Measurements from ENCODE around the gene SRSF3.
"Not testable (repeated sequence)": the region's sequence is repeated elsewhere in the genome, so short reads cannot be mapped to it uniquely, and the experiment has no call there.

The SRSF3 gene

GRCh38 chr6:36576578-36576977, 17.6 kb upstream of the SRSF3 start:
- DNase-seq, result no peak

- no peak for DNase-seq
These were observed 16.9 kb upstream of the SRSF3 start for GRCh38 chr6:36577301-36577700.

GRCh38 chr6:36578030-36578429, 16.1 kb upstream of the SRSF3 start:
- no peak for DNase-seq

GRCh38 chr6:36578431-36578830, 15.7 kb upstream of the SRSF3 start:
- DNase-seq, result no peak

GRCh38 chr6:36580184-36580526, 14.0 kb upstream of the SRSF3 start:
- DNase-seq, result no peak

GRCh38 chr6:36581716-36582115, 12.4 kb upstream of the SRSF3 start:
- no peak for DNase-seq

GRCh38 chr6:36586606-36587005, 7.6 kb upstream of the SRSF3 start:
- DNase-seq, result no peak

GRCh38 chr6:36589025-36589400, 5.1 kb upstream of the SRSF3 start:
- DNase-seq, result not testable (repeated sequence)

GRCh38 chr6:36590237-36590636, 3.9 kb upstream of the SRSF3 start:
- no peak for DNase-seq

GRCh38 chr6:36592221-36592655, 1.9 kb upstream of the SRSF3 start:
- DNase-seq, result peak; percentile 70

- DNase-seq, result peak; percentile 77
These were observed 563 bp upstream of the SRSF3 start for GRCh38 chr6:36593569-36594028.

- peak; percentile 37 for DNase-seq
These were observed 868 bp downstream of the SRSF3 start for GRCh38 chr6:36594816-36595643.

GRCh38 chr6:36596356-36596755, 2.2 kb downstream of the SRSF3 start:
- DNase-seq, result no peak

- no peak for DNase-seq
These were observed 3.6 kb downstream of the SRSF3 start for GRCh38 chr6:36597775-36598174.

- no peak for DNase-seq
These were observed 4.2 kb downstream of the SRSF3 start for GRCh38 chr6:36598326-36598725.

GRCh38 chr6:36598739-36599318, 4.7 kb downstream of the SRSF3 start:
- no peak for DNase-seq

- no peak for DNase-seq
These were observed 5.6 kb downstream of the SRSF3 start for GRCh38 chr6:36599791-36600209.

- DNase-seq, result no peak
These were observed 6.5 kb downstream of the SRSF3 start for GRCh38 chr6:36600564-36601146.

GRCh38 chr6:36601818-36602217, 7.7 kb downstream of the SRSF3 start:
- DNase-seq, result not testable (repeated sequence)

- no peak for DNase-seq
These were observed 9.3 kb downstream of the SRSF3 start for GRCh38 chr6:36603222-36604089.

- no peak for DNase-seq
These were observed 10.2 kb downstream of the SRSF3 start for GRCh38 chr6:36604090-36605060.

GRCh38 chr6:36605143-36605542, 11.0 kb downstream of the SRSF3 start:
- no peak for DNase-seq

All from RPMI8226 (cell line).